Measurements from ENCODE around the gene KCTD5.
"Not testable (repeated sequence)": the region's sequence is repeated elsewhere in the genome, so short reads cannot be mapped to it uniquely, and the experiment has no call there.

KCTD5 gene, protein sequence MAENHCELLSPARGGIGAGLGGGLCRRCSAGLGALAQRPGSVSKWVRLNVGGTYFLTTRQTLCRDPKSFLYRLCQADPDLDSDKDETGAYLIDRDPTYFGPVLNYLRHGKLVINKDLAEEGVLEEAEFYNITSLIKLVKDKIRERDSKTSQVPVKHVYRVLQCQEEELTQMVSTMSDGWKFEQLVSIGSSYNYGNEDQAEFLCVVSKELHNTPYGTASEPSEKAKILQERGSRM

DNA sequence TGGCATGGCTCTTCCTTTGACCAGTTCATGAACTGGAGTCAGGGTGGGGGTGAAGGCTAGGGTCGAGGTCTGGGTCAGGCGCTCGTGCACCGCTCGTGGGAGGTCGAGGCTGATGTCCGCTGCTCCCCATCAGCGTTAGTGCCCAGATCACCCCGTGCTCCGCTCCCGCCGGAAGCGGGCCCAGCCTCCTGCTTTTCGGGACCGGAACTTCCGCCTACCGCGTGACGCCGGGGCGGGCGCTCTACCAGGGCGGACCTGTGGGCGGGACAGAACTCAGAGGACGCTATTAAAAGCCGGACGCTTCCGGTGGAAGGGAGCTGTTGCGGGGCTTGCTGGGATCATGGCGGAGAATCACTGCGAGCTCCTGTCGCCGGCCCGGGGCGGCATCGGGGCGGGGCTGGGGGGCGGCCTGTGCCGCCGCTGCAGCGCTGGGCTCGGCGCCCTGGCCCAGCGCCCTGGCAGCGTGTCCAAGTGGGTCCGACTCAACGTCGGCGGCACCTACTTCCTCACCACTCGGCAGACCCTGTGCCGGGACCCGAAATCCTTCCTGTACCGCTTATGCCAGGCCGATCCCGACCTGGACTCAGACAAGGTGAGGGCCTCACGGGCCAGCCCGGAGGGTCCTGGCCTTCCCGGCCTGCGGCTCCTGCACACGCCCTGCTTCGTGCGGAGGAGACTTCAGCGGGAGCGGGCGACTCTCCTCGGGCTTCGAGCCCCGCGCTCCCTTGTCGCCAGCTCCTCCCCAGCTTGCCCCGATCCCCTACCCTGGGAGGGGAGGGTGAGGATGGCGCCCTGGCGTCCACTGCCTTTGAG lies at the start of gene KCTD5:
Gene KCTD5, plus strand, starts transcription at position 315 of the 813 bp plus-strand sequence. Its CDS starts 26 bp downstream, at position 341.
- ATAC-seq: peak; percentile 78

DNA sequence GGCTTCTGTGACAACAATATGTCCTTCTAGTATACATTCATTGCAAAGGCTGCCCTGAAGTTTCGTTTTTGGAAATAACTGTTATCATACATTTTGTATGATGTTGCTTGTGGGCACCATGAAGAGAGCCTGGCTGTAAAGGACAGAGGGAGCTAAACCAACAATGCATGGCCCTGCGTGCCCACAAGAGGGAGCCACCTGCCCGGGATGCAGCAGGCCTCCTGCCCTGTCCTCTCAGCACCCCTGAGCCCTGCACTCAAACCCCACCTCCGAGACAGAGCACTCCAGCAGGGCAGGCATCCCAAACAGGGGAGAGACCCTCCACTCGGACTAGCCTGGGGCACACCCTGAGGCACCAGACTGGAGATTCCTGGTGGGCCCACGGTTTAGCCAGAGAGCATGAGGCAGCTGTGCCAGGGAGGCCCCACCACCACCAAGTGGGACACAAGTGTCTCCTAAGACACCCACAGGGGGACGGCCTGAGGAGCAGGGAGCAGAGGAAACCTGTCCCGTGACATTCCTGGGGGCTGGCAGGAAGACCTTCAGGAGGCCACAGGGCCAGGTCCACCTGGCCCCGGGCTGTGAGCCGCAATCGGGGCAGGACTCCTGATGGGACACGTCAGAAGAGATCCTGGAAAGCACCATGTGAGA lies 43.1 kb upstream of the KCTD5 start:
- H3K4me1 Mint-ChIP-seq; H3K27ac Mint-ChIP-seq; H3K9me3 Mint-ChIP-seq; H3K27me3 Mint-ChIP-seq; H3K36me3 Mint-ChIP-seq (ENCODE audit: low read depth); H3K4me3 Mint-ChIP-seq: not testable (repeated sequence)
- ATAC-seq (peak; percentile 90), DNase-seq (peak; percentile 69)

More for the DNA sequence above, at the start of gene KCTD5:
- H3K27ac Mint-ChIP-seq: peak within 1 kb of the TSS; percentile 97
- H3K9me3 Mint-ChIP-seq: no peaks in the 10 kb centered on the region
- peaks cover 13% of the 10 kb centered on the region for H3K36me3 Mint-ChIP-seq (ENCODE audit: low read depth)
- peak; percentile 98 for DNase-seq
- peak within 1 kb of the TSS; percentile 99 for H3K4me3 Mint-ChIP-seq
- H3K4me1 Mint-ChIP-seq: peaks cover 37% of the 10 kb centered on the region
- no peaks in the 10 kb centered on the region for H3K27me3 Mint-ChIP-seq

DNA sequence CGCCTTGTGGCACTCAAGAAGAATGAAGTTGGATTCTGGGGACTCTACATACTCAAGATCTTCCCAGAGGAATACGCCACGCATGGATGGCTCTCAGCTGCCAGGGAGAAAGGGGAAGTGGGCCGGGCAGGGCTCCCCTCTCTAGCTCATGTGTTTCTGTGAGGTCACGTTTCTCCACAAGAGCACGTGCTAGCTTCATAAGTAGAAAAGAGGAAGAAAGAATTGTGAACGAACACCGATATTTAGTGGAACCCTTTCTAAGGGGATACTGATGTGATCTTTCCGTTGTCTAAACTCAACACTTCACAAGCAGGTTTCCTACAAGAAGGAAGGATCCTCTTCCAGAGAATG lies 42.6 kb upstream of the KCTD5 start:
- H3K27ac Mint-ChIP-seq; H3K27me3 Mint-ChIP-seq; H3K4me1 Mint-ChIP-seq; ATAC-seq; DNase-seq; H3K36me3 Mint-ChIP-seq (ENCODE audit: low read depth); H3K4me3 Mint-ChIP-seq; H3K9me3 Mint-ChIP-seq: not testable (repeated sequence)

DNA sequence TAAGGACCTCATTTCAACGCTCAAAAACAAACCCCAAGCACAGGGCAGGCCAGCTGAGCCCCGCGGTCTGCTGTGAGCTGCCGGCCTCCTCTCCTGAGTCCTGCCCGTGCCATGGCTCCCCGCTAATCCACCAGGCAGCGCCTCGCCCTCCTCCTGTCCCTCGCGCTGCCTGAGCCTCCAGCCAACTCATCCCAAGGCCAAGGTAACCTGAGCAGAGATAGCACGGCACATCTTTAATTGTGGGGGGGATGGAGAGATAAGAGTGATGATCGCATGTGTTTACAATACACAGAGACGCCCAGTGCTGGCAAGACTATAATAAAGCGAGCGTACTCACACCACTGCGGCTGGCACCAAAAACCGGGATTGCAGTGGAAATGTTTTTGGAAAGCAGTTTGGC lies 39.8 kb upstream of the KCTD5 start:
- H3K27me3 Mint-ChIP-seq; H3K4me3 Mint-ChIP-seq; ATAC-seq; H3K4me1 Mint-ChIP-seq; H3K36me3 Mint-ChIP-seq (ENCODE audit: low read depth); H3K27ac Mint-ChIP-seq; DNase-seq; H3K9me3 Mint-ChIP-seq: not testable (repeated sequence)

DNA sequence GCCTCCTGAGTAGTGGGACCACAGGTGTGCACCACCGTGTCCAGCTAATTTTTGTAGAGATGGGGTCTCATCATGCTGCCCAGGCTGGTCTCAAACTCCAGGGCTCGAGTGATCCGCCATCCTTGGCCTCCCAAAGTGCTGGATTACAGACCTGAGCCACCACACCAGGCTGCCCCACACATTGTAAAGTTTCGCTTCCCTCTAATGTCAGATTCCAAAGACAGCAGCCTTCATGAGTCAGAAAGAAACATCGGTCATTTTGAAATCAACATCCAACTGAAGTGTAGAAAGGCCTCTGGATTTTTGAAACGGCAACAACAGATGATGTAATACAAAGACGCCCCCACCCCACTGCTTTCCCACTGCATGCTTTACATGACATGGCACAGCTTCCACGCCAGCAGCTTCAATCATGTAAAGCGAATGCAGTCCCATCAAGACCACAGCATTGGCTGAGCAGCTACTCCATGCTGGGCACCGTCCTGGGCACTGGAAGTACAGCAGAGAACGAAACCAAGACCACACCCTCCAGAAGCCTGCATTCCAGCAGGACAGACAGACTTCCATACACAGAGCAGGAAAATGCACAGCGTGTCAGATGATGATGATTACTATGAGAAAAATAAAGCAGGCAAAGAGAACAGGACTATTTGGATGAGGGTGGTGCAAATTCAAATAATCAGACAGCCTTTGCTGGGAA lies 37.4 kb upstream of the KCTD5 start:
- H3K27ac Mint-ChIP-seq; DNase-seq; H3K27me3 Mint-ChIP-seq; H3K4me3 Mint-ChIP-seq; H3K4me1 Mint-ChIP-seq; H3K9me3 Mint-ChIP-seq; H3K36me3 Mint-ChIP-seq (ENCODE audit: low read depth): not testable (repeated sequence)
- peak; percentile 20 for ATAC-seq

DNA sequence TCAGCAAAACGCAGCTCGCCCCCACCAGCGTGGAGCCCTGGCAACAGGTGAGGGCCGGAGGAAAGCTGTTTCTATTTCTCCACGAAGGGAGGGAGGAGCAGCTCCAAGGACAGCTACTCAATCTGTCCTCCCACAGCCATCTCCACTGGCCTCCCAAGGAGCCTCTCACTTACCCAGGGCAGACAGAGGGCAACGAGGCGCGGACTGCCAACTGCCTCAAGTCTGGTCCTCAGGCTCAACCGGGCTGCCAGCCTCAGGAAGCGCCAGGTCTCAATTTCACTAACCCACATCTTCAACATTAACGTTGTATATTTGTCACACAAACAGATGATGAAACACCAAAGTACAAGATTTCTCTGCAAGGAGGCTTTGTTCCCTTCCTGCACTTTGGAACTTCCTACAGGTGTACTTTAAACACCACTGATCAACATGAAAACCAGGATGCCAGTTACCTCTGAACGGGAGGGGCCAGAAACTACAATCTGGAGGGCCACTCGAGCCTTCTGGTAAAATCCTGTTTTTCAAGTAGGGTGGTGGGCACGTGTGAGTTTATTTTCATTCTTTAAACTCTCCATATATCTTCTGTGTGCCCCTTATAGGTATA lies 31.0 kb upstream of the KCTD5 start:
- not testable (repeated sequence) for H3K4me3 Mint-ChIP-seq; H3K36me3 Mint-ChIP-seq (ENCODE audit: low read depth); ATAC-seq; DNase-seq; H3K4me1 Mint-ChIP-seq; H3K9me3 Mint-ChIP-seq; H3K27me3 Mint-ChIP-seq; H3K27ac Mint-ChIP-seq

DNA sequence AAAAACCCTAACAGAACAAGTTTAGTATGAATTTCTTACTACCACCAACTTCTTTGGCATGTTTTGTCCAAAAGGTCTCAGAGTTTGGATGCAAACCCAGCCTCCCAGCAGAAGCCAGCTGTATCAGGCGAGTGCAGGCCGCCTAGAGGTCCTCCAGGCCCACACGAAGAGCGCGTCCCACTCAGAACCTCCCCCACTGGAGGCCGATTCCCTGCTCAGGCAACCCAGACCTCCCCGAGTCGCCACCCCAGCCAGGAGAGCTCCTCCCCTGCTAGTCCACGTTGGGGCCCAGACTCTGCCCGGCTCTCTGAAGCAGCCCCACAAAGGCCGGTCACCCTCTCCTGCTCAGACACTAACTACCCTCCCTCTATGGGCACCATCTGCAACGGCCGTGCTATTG lies 28.4 kb upstream of the KCTD5 start:
- not testable (repeated sequence) for H3K27ac Mint-ChIP-seq; H3K27me3 Mint-ChIP-seq; H3K4me1 Mint-ChIP-seq; ATAC-seq; H3K36me3 Mint-ChIP-seq (ENCODE audit: low read depth); H3K9me3 Mint-ChIP-seq; DNase-seq; H3K4me3 Mint-ChIP-seq

DNA sequence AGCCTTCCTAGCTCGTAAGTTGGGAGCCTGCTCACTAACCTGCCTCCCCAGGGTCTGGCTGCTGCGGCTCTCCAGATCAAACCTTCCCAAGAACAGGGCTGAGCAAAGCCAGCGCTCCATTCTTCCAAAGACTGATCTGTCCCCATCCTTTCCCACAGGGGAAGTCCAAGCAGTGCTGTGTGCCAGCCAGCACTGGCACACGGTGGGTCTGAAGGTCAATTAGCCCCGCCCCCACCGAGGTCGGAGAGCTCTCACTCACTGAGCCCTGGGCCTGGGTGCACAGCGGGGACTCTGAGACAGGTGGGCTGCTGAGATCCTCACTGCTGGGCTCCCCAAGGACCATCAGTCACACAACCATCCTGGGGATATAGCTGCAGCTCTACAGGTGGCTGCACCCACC lies 27.4 kb upstream of the KCTD5 start:
- not testable (repeated sequence) for H3K4me3 Mint-ChIP-seq; H3K27me3 Mint-ChIP-seq; H3K9me3 Mint-ChIP-seq; ATAC-seq; H3K36me3 Mint-ChIP-seq (ENCODE audit: low read depth); DNase-seq; H3K27ac Mint-ChIP-seq
- peaks cover 12% of the 10 kb centered on the region for H3K4me1 Mint-ChIP-seq

DNA sequence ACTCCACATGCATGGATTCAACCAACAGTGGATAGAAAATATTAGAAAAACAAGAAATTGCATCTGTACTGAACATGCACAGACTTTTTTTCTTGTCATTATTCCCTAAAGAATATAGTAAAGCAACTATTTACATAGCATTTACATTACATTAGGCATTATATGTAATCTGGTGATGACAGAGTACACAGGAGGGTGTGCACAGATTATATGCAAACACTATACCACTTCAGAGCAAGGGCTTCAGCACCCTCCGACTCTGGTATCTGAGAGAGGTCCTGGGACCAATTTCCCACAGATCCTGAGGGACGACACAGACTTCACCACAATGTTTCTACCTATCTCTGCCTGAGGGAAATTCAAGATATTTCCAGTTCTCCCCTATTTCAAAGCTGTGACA lies 25.3 kb upstream of the KCTD5 start:
- peaks cover 5% of the 10 kb centered on the region for H3K36me3 Mint-ChIP-seq (ENCODE audit: low read depth)
- H3K4me1 Mint-ChIP-seq: peaks cover 21% of the 10 kb centered on the region
- ATAC-seq (no peak), DNase-seq (no peak)
- H3K9me3 Mint-ChIP-seq: no peaks in the 10 kb centered on the region
- no peak overlapping the region for H3K4me3 Mint-ChIP-seq
- H3K27ac Mint-ChIP-seq: no peak overlapping the region
- peaks cover 3% of the 10 kb centered on the region for H3K27me3 Mint-ChIP-seq

DNA sequence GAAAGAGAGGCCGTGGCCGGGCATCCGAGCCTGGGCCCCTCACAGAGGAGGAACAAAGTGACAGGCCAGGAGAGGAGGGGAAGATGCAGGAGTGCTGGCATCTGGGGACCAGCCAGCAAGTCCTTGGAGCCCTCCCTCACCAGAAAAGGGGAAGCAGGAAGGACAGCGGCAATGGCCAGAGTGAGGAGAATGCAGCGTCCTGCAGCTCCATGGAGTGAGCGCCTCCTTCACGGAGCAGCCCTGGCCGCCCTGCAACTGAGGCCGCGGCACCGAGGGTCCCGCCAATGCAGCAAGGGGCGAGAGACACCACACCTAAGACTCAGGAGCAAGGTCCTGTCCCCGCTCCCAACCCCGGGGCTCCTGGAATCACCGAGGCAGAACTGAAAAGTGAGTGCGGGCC lies 24.5 kb upstream of the KCTD5 start:
- DNase-seq, H3K27me3 Mint-ChIP-seq, H3K27ac Mint-ChIP-seq, H3K9me3 Mint-ChIP-seq, H3K4me3 Mint-ChIP-seq, ATAC-seq: not testable (repeated sequence)
- Mint-ChIP-seq H3K4me1 (peaks cover 26% of the 10 kb centered on the region), H3K36me3 (ENCODE audit: low read depth) (peaks cover 12% of the 10 kb centered on the region)

DNA sequence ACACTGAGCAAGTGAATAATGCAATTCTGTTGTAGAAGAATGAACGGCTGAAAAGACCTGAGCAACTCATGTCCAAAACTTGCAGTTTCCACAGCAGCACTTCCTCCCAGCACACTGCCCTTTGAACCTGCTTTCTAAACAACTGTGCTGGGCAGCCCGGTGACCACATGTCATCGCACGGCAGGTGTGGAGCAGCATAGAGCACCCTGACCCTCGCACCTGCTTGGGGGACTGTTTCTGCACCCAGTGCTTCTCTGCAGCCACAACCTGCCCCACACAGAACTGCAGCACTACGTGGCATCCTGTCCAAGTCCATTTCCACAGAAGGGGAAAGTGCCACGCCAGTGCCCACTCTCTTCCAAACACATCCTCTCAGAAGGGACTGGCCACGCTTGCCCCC lies 22.8 kb upstream of the KCTD5 start:
- DNase-seq, ATAC-seq, H3K4me3 Mint-ChIP-seq, H3K27ac Mint-ChIP-seq, H3K9me3 Mint-ChIP-seq, H3K27me3 Mint-ChIP-seq: not testable (repeated sequence)
- H3K4me1 Mint-ChIP-seq: peaks cover 44% of the 10 kb centered on the region
- peaks cover 22% of the 10 kb centered on the region for H3K36me3 Mint-ChIP-seq (ENCODE audit: low read depth)

DNA sequence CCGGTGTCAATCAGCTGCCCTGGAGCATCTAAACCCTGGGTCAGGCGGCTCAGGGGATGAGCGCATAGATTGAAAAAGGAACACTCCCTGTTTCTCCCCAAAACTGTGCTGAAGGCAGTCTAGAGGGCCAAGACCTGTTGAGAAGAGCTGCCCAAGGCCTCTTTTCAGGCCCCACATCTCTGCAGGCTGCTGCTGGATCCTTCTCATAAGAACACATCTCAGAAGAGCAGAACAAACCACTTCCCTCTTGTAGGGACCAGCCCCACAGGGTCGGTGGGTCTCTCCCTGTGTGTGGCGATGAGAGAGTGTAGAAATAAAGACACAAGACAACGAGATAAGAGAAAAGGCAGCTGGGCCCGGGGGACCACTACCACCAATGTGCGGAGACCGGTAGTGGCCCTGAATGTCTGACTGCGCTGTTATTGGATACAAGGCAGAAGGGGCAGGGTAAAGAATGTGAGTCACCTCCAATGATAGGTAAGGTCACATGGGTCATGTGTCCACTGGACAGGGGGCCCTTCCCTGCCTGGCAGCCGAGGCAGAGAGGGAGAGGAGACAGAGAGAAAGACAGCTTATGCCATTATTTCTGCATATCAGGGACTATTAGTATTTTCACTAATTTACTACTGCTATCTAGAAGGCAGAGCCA lies 22.2 kb upstream of the KCTD5 start:
- not testable (repeated sequence) for H3K4me3 Mint-ChIP-seq, ATAC-seq, H3K27me3 Mint-ChIP-seq, H3K9me3 Mint-ChIP-seq, DNase-seq
- H3K4me1 Mint-ChIP-seq: peaks cover 50% of the 10 kb centered on the region
- peaks cover 26% of the 10 kb centered on the region for H3K36me3 Mint-ChIP-seq (ENCODE audit: low read depth)
- peak overlapping the region; percentile 53 for H3K27ac Mint-ChIP-seq

DNA sequence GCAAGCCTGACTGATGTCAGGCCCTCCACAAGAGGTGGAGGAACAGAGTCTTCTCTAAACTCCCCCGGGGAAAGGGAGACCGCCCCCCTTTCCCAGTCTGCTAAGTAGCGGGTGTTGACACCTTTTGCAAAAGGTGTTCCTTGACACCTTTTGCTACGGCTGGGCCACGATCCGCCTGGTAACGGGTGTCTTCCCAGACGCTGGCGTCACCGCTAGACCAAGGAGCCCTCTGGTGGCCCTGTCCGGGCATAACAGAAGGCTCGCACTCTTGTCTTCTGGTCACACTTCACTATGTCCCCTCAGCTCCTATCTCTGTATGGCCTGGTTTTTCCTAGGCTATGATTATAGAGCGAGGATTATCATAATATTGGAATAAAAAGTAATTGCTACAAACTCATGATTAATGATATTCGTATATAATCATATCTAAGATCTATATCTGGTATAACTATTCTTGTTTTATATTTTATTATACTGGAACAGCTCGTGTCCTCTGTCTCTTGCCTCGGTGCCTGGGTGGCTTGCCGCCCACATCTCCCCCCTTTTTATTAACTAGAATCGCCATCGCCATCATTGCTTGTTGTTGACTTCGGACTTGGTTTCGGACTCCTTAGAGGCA lies 21.5 kb upstream of the KCTD5 start:
- not testable (repeated sequence) for H3K27ac Mint-ChIP-seq, H3K4me3 Mint-ChIP-seq, H3K27me3 Mint-ChIP-seq, ATAC-seq, H3K9me3 Mint-ChIP-seq
- H3K36me3 Mint-ChIP-seq (ENCODE audit: low read depth): peaks cover 28% of the 10 kb centered on the region
- DNase-seq: peak; percentile 46
- H3K4me1 Mint-ChIP-seq: peaks cover 57% of the 10 kb centered on the region

Data from activated naive CD8-positive, alpha-beta T cell treated with anti-CD3 and anti-CD28 coated beads, Interleukin-2, amount 50 U/mL, for 24 hours (primary cell).